HepG2 (cell line): ENCODE measurements around the gene PTPRN. TPM values are rescaled to one million over a fixed set of nuclear protein-coding genes. Genes with fewer than 3 reads are reported as not detected.

Experiments
- BRD4 ChIP-seq: sonication (generic); formaldehyde crosslinking; IDR thresholded peaks from 2 replicates; pipeline ENCODE4 v1.4.0; 2020; ENCODE audit warnings: missing genetic modification reagents
- DR1 ChIP-seq: sonication (generic); formaldehyde crosslinking; IDR thresholded peaks from 2 replicates; pipeline ENCODE4 v1.8.0; 2021; ENCODE audit warnings: mild to moderate bottlenecking, missing genetic modification reagents, inconsistent platforms
- ESRRA ChIP-seq: sonication (generic); formaldehyde crosslinking; IDR thresholded peaks from 2 replicates; pipeline ENCODE4 v1.5.1; 2020; ENCODE audit warnings: mild to moderate bottlenecking, low read depth, missing genetic modification reagents
- IRF1 ChIP-seq: sonication (generic); formaldehyde crosslinking; IDR thresholded peaks from 2 replicates; pipeline ENCODE4 v1.4.0; 2020; ENCODE audit warnings: low read depth, mild to moderate bottlenecking, missing genetic modification reagents
- MLX ChIP-seq: IDR thresholded peaks from 2 replicates; pipeline ENCODE4 v1.6.1; 2016
- PAF1 ChIP-seq: IDR thresholded peaks from 2 replicates; pipeline ENCODE4 v1.6.1; 2016; ENCODE audit warnings: missing genetic modification reagents, missing compliant biosample characterization
- STAT5B ChIP-seq: sonication (generic); formaldehyde crosslinking; IDR thresholded peaks from 2 replicates; pipeline ENCODE4 v1.4.0; 2020; ENCODE audit warnings: missing genetic modification reagents
- YY1 ChIP-seq: IDR thresholded peaks from 2 replicates; pipeline ENCODE4 v1.6.1; 2011; ENCODE audit warnings: low read length, low read depth, moderate library complexity, mild to moderate bottlenecking; ENCODE audit not compliant: insufficient read depth, insufficient replicate concordance
- ZBTB40 ChIP-seq, 2 experiments: fragments of 450-650 bp in 1 of 2; sonication (generic) in 1 of 2; formaldehyde crosslinking in 1 of 2; IDR thresholded peaks; 2 replicates each; pipeline versions ENCODE4 v1.6.1 to v1.8.0; 2016 to 2022; ENCODE audit warnings: antibody characterized with exemption in 1 of 2, mild to moderate bottlenecking in 1 of 2, missing genetic modification reagents in 1 of 2
- ZFYVE20 ChIP-seq: sonication (generic); formaldehyde crosslinking; IDR thresholded peaks from 2 replicates; pipeline ENCODE4 v1.8.0; 2023; ENCODE audit warnings: low read depth, mild to moderate bottlenecking, moderate library complexity, missing genetic modification reagents, borderline replicate concordance
- ZGPAT ChIP-seq: IDR thresholded peaks from 2 replicates; pipeline ENCODE4 v1.6.1; 2016; ENCODE audit warnings: mild to moderate bottlenecking
- ZKSCAN8 ChIP-seq: IDR thresholded peaks from 2 replicates; pipeline ENCODE4 v1.6.1; 2016; ENCODE audit warnings: borderline replicate concordance, missing genetic modification reagents, missing compliant biosample characterization
- ZNF503 ChIP-seq: sonication (generic); formaldehyde crosslinking; IDR thresholded peaks from 2 replicates; pipeline ENCODE4 v1.4.0; 2020; ENCODE audit warnings: missing genetic modification reagents
- ZNF850 ChIP-seq: sonication (generic); formaldehyde crosslinking; conservative IDR thresholded peaks from 2 replicates; pipeline ENCODE4 v1.9.0; 2021; ENCODE audit warnings: mild to moderate bottlenecking, missing genetic modification reagents
- polyA plus RNA-seq, 8 experiments: library from polyadenylated mRNA; depleted of rRNA in 3 of 8; stranded (reverse) in 7 of 8; unstranded in 1 of 8; fragments of >200 nt; fragmentation: Illumina TruSeq in 4 of 8; extraction: Trizol in 4 of 8; gene quantifications; 2 replicates each; pipeline versions ENCODE4 v1.2.1 to v1.2.3, GENCODE V29; 2011 to 2016; ENCODE audit warnings: low read depth in 4 of 8, missing spikeins in 1 of 8, mixed read lengths in 1 of 8; ENCODE audit not compliant: insufficient read depth in 1 of 8
- total RNA-seq, 5 experiments: library from RNA; depleted of rRNA; stranded (reverse); fragments of >200 nt; fragmentation: Illumina TruSeq; extraction: Trizol; gene quantifications; 2 replicates each; pipeline ENCODE4 v1.2.3, GENCODE V29; 2016; ENCODE audit warnings: low read depth in 1 of 5

PTPRN gene
- total and polyA plus RNA-seq, 2 of the 13 experiments (the other 11 are each of a cell fraction or from before 2014, with no cell fraction given) = 0.26 TPM; not detected in 1

- TF ChIP-seq STAT5B (CRISPR knock-in tag) (no peak), ZBTB40 (IDR thresholded peaks at IDR 0.05) (no peak), ZBTB40 (CRISPR knock-in tag; IDR thresholded peaks at IDR 0.05) (no peak), ESRRA (CRISPR knock-in tag) (no peak), ZFYVE20 (no peak), YY1 (peak; percentile 54), BRD4 (no peak), ZKSCAN8 (CRISPR knock-in tag) (0 out of 2 replicates have a peak, but pooled peaks have one; percentile 29), DR1 (0 out of 2 replicates have a peak, but pooled peaks have one; percentile 33), MLX (CRISPR knock-in tag) (no peak), ZGPAT (peak; percentile 71), ZNF850 (CRISPR knock-in tag) (no peak), PAF1 (no peak), IRF1 (CRISPR knock-in tag) (no peak), ZNF503 (CRISPR knock-in tag) (peak; percentile 70; the same call in 1 of the 2 replicates)
These were observed 55.2 kb downstream of the PTPRN start, which contains the start of gene TUBA4A (continued) for GRCh38 chr2:219253753-219254589.
